PC-3 (cell line): ENCODE measurements around the gene ABLIM3.

ENCODE experiments used
- EZH2 ChIP-seq: fragments of 300-600 bp; sonication (generic); IDR thresholded peaks from one replicate; pipeline ENCODE4 v1.6.1; 2017; ENCODE audit warnings: antibody characterized with exemption, mild to moderate bottlenecking, low read length; ENCODE audit not compliant: unreplicated experiment
- EZH2phosphoT487 ChIP-seq: fragments of 300-600 bp; sonication (generic); IDR thresholded peaks from 2 replicates; pipeline ENCODE4 v1.6.1; 2018; ENCODE audit warnings: mild to moderate bottlenecking, antibody characterized with exemption, low read length, borderline replicate concordance
- TF ChIP-seq, protein P1 (sequence below): fragments of 300-600 bp; sonication (generic); conservative IDR thresholded peaks from 2 replicates; pipeline ENCODE4 v1.5.1; 2017; ENCODE audit warnings: antibody characterized with exemption, low read depth, mild to moderate bottlenecking, low read length

DNA sequence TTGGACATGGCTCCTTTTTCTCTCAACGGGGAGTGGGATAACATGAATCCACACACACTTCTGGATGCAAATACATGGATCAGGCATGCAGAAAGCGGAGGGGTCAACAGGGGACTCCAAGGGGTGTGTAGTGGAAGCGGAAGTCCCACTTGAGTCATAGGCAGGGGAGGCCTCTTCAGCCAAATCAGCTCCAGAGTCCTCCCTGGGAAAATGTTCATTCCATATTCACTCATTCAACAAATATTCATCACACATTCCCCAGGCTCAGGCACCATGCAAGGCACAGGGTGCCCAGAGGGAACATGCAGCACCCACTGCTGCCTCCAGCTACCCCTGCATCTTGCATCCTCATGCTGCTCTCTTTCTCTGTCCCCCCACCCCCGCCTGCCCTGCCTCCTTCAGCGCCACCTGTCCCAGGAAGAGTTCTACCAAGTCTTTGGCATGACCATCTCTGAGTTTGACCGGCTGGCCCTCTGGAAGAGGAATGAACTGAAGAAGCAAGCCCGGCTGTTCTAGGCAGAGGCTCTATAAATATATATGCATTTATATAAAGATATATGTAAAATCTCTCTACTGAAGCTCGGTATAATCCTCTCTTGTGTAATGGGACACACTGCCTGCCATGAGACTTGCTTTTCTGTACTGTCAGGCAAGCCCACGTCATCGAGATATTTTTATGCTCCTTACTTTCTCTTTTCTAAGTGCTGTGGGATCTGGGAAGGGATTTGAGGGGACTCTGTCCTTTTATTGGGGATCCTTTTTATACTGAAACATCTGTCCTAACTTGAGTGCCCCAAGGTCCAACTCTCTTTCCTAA lies 116.8 kb downstream of the ABLIM3 start:
- no peak for TF ChIP-seq EZH2
- TF ChIP-seq, protein P1, sequence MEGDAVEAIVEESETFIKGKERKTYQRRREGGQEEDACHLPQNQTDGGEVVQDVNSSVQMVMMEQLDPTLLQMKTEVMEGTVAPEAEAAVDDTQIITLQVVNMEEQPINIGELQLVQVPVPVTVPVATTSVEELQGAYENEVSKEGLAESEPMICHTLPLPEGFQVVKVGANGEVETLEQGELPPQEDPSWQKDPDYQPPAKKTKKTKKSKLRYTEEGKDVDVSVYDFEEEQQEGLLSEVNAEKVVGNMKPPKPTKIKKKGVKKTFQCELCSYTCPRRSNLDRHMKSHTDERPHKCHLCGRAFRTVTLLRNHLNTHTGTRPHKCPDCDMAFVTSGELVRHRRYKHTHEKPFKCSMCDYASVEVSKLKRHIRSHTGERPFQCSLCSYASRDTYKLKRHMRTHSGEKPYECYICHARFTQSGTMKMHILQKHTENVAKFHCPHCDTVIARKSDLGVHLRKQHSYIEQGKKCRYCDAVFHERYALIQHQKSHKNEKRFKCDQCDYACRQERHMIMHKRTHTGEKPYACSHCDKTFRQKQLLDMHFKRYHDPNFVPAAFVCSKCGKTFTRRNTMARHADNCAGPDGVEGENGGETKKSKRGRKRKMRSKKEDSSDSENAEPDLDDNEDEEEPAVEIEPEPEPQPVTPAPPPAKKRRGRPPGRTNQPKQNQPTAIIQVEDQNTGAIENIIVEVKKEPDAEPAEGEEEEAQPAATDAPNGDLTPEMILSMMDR, result no peak
- no peak for TF ChIP-seq EZH2phosphoT487
